ENCODE results near the gene FBXO10. TPM values are rescaled to one million over a fixed set of nuclear protein-coding genes. Genes with fewer than 3 reads are reported as not detected.

The FBXO10 gene
- total RNA-seq, 2 experiments from 2014 or later = 9.4 to 13.2 TPM

DNA sequence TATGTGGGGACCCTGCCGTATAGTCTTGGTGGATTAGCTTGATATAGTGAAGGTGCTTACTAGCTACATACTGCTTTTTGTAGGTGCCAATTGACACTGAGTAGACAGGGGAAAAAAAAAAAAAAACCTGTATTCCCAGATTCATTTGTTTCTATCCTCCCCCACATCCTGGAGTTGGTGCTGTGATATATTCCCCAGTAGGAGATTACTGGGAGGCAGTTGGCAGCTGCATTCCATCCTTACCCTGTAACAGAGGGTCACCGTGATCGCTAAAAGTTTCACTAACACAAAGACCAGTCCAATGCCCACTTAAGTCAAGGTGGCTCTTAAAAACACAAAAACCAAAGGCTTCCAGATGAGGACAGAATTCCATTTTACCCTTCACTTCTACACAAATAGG lies 43.6 kb upstream of the FBXO10 start:
- TF ChIP-seq EZH2phosphoT487 (IDR thresholded peaks at IDR 0.05; ENCODE audit: borderline replicate concordance, low read depth, low read length) = no peak
- TF ChIP-seq, protein P1, sequence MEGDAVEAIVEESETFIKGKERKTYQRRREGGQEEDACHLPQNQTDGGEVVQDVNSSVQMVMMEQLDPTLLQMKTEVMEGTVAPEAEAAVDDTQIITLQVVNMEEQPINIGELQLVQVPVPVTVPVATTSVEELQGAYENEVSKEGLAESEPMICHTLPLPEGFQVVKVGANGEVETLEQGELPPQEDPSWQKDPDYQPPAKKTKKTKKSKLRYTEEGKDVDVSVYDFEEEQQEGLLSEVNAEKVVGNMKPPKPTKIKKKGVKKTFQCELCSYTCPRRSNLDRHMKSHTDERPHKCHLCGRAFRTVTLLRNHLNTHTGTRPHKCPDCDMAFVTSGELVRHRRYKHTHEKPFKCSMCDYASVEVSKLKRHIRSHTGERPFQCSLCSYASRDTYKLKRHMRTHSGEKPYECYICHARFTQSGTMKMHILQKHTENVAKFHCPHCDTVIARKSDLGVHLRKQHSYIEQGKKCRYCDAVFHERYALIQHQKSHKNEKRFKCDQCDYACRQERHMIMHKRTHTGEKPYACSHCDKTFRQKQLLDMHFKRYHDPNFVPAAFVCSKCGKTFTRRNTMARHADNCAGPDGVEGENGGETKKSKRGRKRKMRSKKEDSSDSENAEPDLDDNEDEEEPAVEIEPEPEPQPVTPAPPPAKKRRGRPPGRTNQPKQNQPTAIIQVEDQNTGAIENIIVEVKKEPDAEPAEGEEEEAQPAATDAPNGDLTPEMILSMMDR (conservative IDR thresholded peaks at IDR 0.05; ENCODE audit: low read length) = no peak
- no peak overlapping the region for H3K4me2 ChIP-seq (ENCODE audit: low read length)
- BruUV-seq (replicated peaks) = no TSS peak
- H3K9me2 ChIP-seq (ENCODE audit: insufficient read depth, low read length) = no peaks in the 10 kb centered on the region
- CTCF ChIA-PET (ENCODE audit: unreplicated experiment) = no interaction called here
- no peak overlapping the region for H3K4me3 ChIP-seq (ENCODE audit: low read depth, low read length, poor library complexity, severe bottlenecking)
- no peaks in the 10 kb centered on the region for H3K9me3 ChIP-seq (ENCODE audit: low read length)
- intact Hi-C loops (cut with micrococcal nuclease; ENCODE audit: unreplicated experiment) = no loop called here
- no peaks in the 10 kb centered on the region for H3K36me3 ChIP-seq (ENCODE audit: insufficient read depth, low read length)
- H3K79me2 ChIP-seq (ENCODE audit: insufficient read depth, low read depth, low read length) = no peaks in the 10 kb centered on the region
- no peak overlapping the region for H2AFZ ChIP-seq (ENCODE audit: low read length)
- no peak overlapping the region for H3K27ac ChIP-seq (ENCODE audit: low read depth, low read length, poor library complexity, severe bottlenecking)
- POLR2A ChIA-PET = interaction anchor here (0.6 to 1.0 kb wide), 4 partner anchors 12 to 878 kb away, joined by 3 to 5 read pairs (median 3); no protein-coding TSS in a partner anchor
- H4K20me1 ChIP-seq (ENCODE audit: insufficient read depth, low read length) = no peaks in the 10 kb centered on the region
- H3K4me1 ChIP-seq (ENCODE audit: insufficient read depth, low read length, poor library complexity, severe bottlenecking) = peaks cover 6% of the 10 kb centered on the region
- DNase-seq (ENCODE audit: low spot score) = no peak

DNA sequence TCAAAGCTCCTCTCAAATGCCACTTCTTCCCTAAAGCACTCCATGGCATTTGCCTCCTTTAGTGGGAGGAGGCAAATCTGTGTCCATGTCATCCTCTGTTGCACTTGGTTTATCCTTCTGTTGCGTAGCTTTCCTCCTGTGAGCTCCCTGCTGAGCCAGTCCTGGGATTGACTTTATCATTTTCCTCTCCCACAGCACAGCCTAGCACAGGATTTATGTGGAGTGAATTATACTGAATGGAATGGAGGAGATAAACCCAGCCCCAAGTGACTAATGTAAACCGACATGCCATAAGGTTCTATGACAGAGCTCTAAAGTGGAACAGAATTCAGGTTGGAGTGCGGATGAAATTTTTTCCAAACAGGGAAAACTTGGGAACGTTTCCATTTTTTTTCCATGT lies 42.6 kb upstream of the FBXO10 start:
- Histone ChIP-seq H3K4me1 (ENCODE audit: insufficient read depth, low read length, poor library complexity, severe bottlenecking) (peaks cover 6% of the 10 kb centered on the region), H3K36me3 (ENCODE audit: insufficient read depth, low read length) (no peaks in the 10 kb centered on the region), H3K9me3 (ENCODE audit: low read length) (no peaks in the 10 kb centered on the region), H3K27ac (ENCODE audit: low read depth, low read length, poor library complexity, severe bottlenecking) (no peak overlapping the region), H2AFZ (ENCODE audit: low read length) (no peak overlapping the region), H3K79me2 (ENCODE audit: insufficient read depth, low read depth, low read length) (no peaks in the 10 kb centered on the region), H4K20me1 (ENCODE audit: insufficient read depth, low read length) (no peaks in the 10 kb centered on the region), H3K9me2 (ENCODE audit: insufficient read depth, low read length) (no peaks in the 10 kb centered on the region), H3K4me3 (ENCODE audit: low read depth, low read length, poor library complexity, severe bottlenecking) (no peak overlapping the region), H3K4me2 (ENCODE audit: low read length) (no peak overlapping the region)
- TF ChIP-seq, protein P1 (conservative IDR thresholded peaks at IDR 0.05; ENCODE audit: low read length) = no peak
- TF ChIP-seq EZH2phosphoT487 (IDR thresholded peaks at IDR 0.05; ENCODE audit: borderline replicate concordance, low read depth, low read length) = no peak
- intact Hi-C loops (cut with micrococcal nuclease; ENCODE audit: unreplicated experiment) = no loop called here
- POLR2A ChIA-PET = interaction anchor here (0.6 to 1.0 kb wide), 3 partner anchors 11 to 15 kb away, joined by 3 to 5 read pairs (median 3); no protein-coding TSS in a partner anchor
- BruUV-seq (replicated peaks) = no TSS peak
- CTCF ChIA-PET (ENCODE audit: unreplicated experiment) = no interaction called here
- DNase-seq (ENCODE audit: low spot score) = no peak

DNA sequence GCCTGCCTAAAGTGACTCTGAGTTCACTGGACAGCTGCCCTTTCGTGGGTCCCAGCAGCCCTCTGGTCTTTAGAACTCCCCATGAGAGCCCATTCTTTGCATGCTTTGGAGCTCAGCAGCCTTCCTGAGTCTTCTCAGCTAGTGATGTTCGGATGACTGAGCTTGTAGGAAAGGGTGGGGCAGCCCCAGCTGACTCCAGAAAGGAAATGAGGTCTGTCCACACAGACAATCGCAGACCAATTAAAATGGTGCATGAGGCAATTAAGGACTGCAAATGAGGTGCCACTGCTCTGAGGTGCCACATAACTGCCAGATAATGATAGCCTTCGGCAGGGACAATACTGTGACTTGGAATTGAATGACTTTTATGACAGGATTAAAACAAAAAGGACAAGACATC lies 41.7 kb upstream of the FBXO10 start:
- Histone ChIP-seq H3K4me2 (ENCODE audit: low read length) (no peak overlapping the region), H3K79me2 (ENCODE audit: insufficient read depth, low read depth, low read length) (no peaks in the 10 kb centered on the region), H3K27ac (ENCODE audit: low read depth, low read length, poor library complexity, severe bottlenecking) (no peak overlapping the region), H3K36me3 (ENCODE audit: insufficient read depth, low read length) (no peaks in the 10 kb centered on the region), H4K20me1 (ENCODE audit: insufficient read depth, low read length) (no peaks in the 10 kb centered on the region), H3K4me3 (ENCODE audit: low read depth, low read length, poor library complexity, severe bottlenecking) (no peak overlapping the region), H2AFZ (ENCODE audit: low read length) (no peak overlapping the region), H3K9me3 (ENCODE audit: low read length) (no peaks in the 10 kb centered on the region), H3K4me1 (ENCODE audit: insufficient read depth, low read length, poor library complexity, severe bottlenecking) (peaks cover 6% of the 10 kb centered on the region), H3K9me2 (ENCODE audit: insufficient read depth, low read length) (no peaks in the 10 kb centered on the region)
- ChIA-PET CTCF (ENCODE audit: unreplicated experiment) (no interaction called here), POLR2A (no interaction called here)
- intact Hi-C loops (cut with micrococcal nuclease; ENCODE audit: unreplicated experiment) = no loop called here
- DNase-seq (ENCODE audit: low spot score) = no peak
- TF ChIP-seq EZH2phosphoT487 (IDR thresholded peaks at IDR 0.05; ENCODE audit: borderline replicate concordance, low read depth, low read length) = no peak
- TF ChIP-seq, protein P1 (conservative IDR thresholded peaks at IDR 0.05; ENCODE audit: low read length) = no peak
- no TSS peak for BruUV-seq (replicated peaks)
